HG03175 (cell line): ENCODE measurements around the gene TANK.
"Not testable (repeated sequence)": the region's sequence is repeated elsewhere in the genome, so short reads cannot be mapped to it uniquely, and the experiment has no call there.

Experiments used
- ATAC-seq: cut with Tn5 transposase; IDR thresholded peaks from one replicate; pipeline ENCODE4 v1.9.1; 2021; ENCODE audit warnings: mild to moderate bottlenecking, moderate library complexity; ENCODE audit not compliant: unreplicated experiment

The TANK gene

GRCh38 chr2:161132384-161132783 lies 27.8 kb upstream of the TANK start:
- not testable (repeated sequence) for ATAC-seq

GRCh38 chr2:161133366-161133765 lies 26.9 kb upstream of the TANK start:
- no peak for ATAC-seq

- ATAC-seq, result no peak
Measured at GRCh38 chr2:161134547-161135518, 25.4 kb upstream of the TANK start.

GRCh38 chr2:161135951-161136593 lies 24.2 kb upstream of the TANK start:
- ATAC-seq, result no peak

GRCh38 chr2:161136696-161137324 lies 23.4 kb upstream of the TANK start:
- ATAC-seq, result peak; percentile 71

GRCh38 chr2:161138429-161138828 lies 21.8 kb upstream of the TANK start:
- ATAC-seq, result no peak

- ATAC-seq, result peak; percentile 29
Measured at GRCh38 chr2:161139098-161139987, 20.9 kb upstream of the TANK start.

GRCh38 chr2:161141033-161141432 lies 19.2 kb upstream of the TANK start:
- peak; percentile 56 for ATAC-seq

DNA sequence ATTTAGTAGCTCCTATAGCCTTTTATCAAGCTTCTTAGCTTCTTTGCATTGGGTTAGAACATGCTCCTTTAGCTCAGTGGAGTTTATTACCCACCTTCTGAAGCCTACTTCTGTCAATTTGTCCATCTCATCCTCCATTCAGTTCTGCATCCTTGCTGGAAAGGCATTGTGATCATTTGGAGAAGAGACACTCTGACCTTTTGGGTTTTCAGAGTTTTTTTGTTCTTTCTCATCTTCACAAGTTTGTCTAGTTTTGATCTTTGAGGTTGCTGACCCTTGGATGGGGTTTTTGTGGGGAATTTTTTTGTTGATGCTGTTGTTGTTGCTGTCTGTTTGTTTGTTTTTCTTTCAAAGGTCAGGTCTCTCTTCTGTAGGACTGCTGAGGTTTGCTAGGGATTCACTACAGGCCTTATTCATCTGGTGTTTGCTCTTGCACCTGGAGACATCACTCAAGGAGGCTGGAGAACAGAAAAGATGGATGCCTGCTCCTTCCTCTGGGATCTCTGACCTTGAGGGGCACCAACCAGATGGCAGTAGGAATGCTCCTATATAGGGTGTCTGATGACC lies 13.9 kb upstream of the TANK start:
- ATAC-seq, result no peak

GRCh38 chr2:161146996-161147395 lies 13.2 kb upstream of the TANK start:
- no peak for ATAC-seq

DNA sequence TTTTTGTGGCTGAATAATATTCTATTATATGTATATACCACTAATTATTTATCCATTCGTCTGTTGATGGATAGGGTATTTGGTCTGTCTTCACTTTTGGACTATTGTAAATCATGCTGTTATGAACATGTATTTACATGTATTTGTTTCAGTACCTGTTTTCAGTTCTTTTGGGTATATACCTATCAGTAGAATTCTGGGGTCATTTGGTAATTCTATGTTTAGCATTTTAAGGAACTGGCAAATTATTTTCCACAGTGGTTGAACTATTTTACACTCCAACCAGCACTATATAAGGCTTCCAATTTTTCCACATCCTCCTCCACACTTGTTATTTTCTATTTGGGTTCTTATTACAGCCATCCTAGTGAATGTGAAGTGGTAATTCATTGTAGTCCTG lies 12.4 kb upstream of the TANK start:
- ATAC-seq, result peak; percentile 57

GRCh38 chr2:161150704-161151103 lies 9.5 kb upstream of the TANK start:
- ATAC-seq, result no peak

DNA sequence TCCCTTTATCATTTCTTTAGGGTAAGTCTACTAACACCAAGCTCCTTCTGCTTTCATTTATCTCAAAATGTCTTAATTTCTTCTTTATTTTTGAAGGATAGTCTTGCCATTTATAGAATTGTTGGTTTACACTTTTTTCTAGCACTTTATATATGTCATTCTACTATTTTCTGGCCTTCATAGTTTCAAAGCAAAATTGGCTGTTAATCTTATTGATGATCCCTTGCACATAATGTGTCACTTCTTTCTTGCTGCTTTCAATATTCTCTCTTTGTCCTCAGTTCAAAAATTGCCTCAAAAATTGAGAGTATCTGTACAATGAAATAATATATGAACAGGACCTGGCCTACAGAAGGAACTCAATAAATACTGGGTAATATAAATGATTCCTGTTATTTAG lies 7.9 kb upstream of the TANK start:
- ATAC-seq, result no peak

DNA sequence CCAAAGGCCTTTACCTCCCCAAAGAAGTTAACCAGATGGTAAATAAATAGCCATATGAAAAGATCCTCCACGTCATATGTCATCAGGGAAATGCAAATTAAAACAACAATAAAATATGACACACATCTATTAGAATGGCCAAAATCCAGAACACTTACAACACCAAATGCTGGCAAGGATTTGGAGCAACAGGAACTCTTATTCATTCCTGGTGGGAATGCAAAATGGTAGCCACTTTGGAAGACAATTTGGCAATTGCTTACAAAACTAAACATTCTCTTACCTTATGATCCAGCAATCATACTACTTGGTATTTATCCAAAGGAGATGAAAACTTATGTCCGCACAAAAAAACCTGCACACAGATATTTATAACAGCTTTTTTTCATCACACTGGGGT lies 1.3 kb upstream of the TANK start:
- no peak for ATAC-seq

DNA sequence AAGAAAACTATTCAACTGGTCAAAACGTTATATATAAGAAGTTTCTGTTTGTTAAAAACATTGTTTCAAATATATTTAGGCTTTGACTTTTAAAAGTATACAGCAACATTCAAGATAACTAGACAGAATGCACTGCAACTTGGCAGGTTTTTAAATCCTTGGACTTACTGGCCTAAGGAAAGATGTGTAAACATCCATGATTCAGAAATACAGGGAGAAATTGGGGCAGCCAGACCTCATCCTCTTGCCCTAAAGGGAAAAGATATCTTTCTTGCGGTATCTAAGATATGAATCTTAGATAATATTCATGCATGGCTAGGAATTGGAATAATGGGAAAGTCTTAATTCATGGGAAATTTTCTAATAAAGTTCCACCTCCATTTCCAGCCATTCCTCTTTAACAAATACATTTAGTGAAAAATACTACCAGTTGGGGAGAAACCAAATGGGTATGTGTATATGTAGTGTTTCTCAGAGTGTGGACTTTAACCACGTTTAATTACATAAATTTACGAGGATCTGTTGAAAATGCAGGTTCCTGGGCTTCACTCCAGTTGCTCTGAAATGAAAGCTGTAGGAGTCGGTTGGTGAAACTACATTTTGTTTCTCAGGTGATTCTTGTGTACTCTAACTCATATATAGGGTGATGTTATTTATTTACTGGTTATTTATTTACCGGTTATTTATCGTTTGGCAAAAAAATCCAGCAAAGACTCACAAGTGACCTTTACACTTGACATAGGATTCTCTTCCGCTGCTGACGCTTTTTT lies 587 bp upstream of the TANK start:
- ATAC-seq, result no peak

GRCh38 chr2:161161074-161161706 lies 962 bp downstream of the TANK start:
- peak; percentile 33 for ATAC-seq

- no peak for ATAC-seq
Measured at GRCh38 chr2:161163440-161163839, 3.2 kb downstream of the TANK start.

DNA sequence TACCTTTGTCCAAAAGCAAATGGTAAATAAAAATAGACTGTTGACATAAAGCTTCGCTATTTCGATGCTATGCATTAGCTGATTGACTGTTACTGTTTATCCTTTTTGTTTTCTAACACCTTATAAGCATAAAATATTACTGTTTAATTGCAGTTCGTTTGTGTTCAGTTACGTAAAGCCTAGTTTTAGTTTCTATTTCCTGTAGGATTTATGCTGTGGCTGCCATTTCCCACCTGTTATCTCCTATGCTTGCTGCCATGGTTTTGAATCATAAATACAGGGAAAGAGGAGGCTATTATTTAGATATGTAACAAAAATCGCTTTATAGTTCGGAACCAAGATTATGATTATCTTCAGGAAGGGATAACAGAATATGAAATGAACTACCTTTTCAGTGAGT lies 3.9 kb downstream of the TANK start:
- ATAC-seq, result no peak

GRCh38 chr2:161165266-161165665 lies 5.0 kb downstream of the TANK start:
- ATAC-seq, result no peak
